Measurements from ENCODE around the gene EMX2. TPM values are rescaled to one million over a fixed set of nuclear protein-coding genes. Genes with fewer than 3 reads are reported as not detected.

EMX2 gene
- total RNA-seq, 2 donors from 2014 or later = 0.05 to 1.5 TPM

DNA sequence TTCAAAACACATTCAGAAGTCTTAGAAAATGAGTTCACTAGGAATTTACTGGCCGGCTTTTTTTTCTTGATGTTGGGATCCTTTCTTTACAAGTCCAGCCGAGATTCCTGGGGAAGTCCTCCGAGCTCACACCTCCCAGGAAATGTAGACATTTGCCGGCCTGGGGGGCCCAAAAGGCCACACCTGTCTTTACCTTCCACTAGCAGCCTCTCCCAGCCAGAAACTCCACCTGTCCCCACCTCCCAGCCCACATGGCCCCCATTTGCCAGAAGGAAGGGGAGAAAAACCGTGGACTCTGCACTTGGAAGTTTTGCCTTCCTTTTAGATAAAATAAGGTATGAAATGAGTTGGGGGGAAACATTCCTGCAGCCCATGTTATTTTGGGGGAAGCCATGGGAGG, 27.6 kb upstream of the EMX2 start:
- 49% methylated on average over 5 of the region's 5 CpGs for WGBS
- DNase-seq (ENCODE audit: low spot score) = no peak

DNA sequence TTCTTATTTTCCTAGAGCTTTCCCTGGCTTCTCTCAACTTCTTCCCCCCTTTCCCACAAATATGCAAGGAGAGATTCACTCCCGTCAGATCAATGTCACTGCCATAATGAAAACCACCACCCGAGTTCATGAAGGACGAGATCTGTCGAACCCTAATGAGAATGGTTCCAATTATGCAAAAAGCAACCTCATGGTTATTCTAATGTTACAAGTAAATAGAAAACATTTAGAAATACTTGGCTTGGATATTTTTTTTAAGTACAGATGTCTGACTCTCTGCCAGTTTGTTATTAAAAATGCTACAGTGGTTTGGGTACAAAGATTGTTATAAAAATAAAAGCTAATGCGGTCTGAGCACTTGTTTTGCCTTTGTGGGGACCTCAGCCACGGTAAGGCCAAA, 25.9 kb upstream of the EMX2 start:
- intact Hi-C loops (cut with DNase I) = no loop called here
- no peaks in the 10 kb centered on the region for H3K36me3 ChIP-seq
- no peak for DNase-seq (ENCODE audit: low spot score)
- 81% methylated on average over 6 of the region's 6 CpGs for WGBS
- no peaks in the 10 kb centered on the region for H3K27me3 ChIP-seq (replicated peaks; ENCODE audit: insufficient read depth)
- no peaks in the 10 kb centered on the region for H3K9me3 ChIP-seq
- no peak overlapping the region for H3K27ac ChIP-seq
- TF ChIP-seq POLR2AphosphoS5 (IDR thresholded peaks at IDR 0.05) (no peak), POLR2A (IDR thresholded peaks at IDR 0.05) (no peak)
- TF ChIP-seq, protein P1, sequence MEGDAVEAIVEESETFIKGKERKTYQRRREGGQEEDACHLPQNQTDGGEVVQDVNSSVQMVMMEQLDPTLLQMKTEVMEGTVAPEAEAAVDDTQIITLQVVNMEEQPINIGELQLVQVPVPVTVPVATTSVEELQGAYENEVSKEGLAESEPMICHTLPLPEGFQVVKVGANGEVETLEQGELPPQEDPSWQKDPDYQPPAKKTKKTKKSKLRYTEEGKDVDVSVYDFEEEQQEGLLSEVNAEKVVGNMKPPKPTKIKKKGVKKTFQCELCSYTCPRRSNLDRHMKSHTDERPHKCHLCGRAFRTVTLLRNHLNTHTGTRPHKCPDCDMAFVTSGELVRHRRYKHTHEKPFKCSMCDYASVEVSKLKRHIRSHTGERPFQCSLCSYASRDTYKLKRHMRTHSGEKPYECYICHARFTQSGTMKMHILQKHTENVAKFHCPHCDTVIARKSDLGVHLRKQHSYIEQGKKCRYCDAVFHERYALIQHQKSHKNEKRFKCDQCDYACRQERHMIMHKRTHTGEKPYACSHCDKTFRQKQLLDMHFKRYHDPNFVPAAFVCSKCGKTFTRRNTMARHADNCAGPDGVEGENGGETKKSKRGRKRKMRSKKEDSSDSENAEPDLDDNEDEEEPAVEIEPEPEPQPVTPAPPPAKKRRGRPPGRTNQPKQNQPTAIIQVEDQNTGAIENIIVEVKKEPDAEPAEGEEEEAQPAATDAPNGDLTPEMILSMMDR (IDR thresholded peaks at IDR 0.05) = no peak
- no peaks in the 10 kb centered on the region for H3K4me1 ChIP-seq (replicated peaks)
- no peak overlapping the region for H3K4me3 ChIP-seq

More for the DNA sequence above, 27.6 kb upstream of the EMX2 start:
- H3K27ac ChIP-seq = no peak overlapping the region
- no peaks in the 10 kb centered on the region for H3K36me3 ChIP-seq
- intact Hi-C loops (cut with DNase I) = no loop called here
- TF ChIP-seq POLR2A (IDR thresholded peaks at IDR 0.05) = no peak
- no peaks in the 10 kb centered on the region for H3K4me1 ChIP-seq (replicated peaks)
- no peak overlapping the region for H3K4me3 ChIP-seq
- no peaks in the 10 kb centered on the region for H3K27me3 ChIP-seq (replicated peaks; ENCODE audit: insufficient read depth)
- H3K9me3 ChIP-seq = no peaks in the 10 kb centered on the region

DNA sequence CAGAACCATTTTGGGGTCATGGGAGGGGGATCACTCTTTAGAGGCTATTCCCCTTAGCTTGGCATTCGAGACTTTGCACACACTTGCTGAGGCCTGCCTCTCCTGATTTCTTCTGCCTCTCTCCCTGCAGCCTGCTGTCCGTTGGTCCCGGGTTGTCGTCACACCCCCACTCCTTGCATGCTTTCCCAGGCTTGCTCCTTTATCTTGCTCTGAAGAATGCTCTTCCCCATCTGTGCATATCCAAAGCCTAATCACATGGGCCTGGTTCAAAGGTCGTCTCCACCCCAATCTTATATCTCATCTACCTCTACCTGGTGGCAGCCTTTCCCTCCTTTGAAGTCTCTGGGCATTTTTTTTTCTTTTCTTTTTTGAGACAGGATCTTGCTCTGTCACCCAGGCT, 24.3 kb upstream of the EMX2 start:
- intact Hi-C loops (cut with DNase I) = no loop called here
- DNase-seq (ENCODE audit: low spot score) = no peak
- no peak overlapping the region for H3K4me3 ChIP-seq
- H3K27ac ChIP-seq = no peak overlapping the region
- no peaks in the 10 kb centered on the region for H3K27me3 ChIP-seq (replicated peaks; ENCODE audit: insufficient read depth)
- no peaks in the 10 kb centered on the region for H3K9me3 ChIP-seq
- 49% methylated on average over 5 of the region's 5 CpGs for WGBS
- no peak for TF ChIP-seq POLR2A (IDR thresholded peaks at IDR 0.05)
- TF ChIP-seq POLR2AphosphoS5 (IDR thresholded peaks at IDR 0.05) = no peak
- TF ChIP-seq, protein P1 (IDR thresholded peaks at IDR 0.05) = no peak
- no peaks in the 10 kb centered on the region for H3K4me1 ChIP-seq (replicated peaks)
- no peaks in the 10 kb centered on the region for H3K36me3 ChIP-seq

DNA sequence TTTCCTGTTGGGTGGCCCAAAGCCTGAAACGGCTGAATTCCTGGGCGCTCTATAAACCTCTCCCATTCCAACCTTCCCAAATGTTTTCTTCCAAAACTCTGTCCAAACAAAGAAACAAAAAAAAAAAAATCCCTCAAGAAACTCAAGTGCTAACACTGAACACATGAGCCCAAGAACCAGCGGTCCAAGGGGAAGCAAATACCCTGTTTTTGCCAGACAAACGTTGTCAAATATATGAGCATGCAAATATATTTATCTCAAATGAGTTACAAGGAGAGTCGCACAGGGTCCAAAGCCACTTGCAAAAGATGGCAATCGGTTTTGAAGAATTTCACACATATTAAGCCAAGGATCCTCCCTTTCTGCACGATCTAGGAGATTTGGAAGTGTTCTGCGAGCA, 23.3 kb upstream of the EMX2 start:
- peaks cover 6% of the 10 kb centered on the region for H3K27me3 ChIP-seq (replicated peaks; ENCODE audit: insufficient read depth)
- no peak for DNase-seq (ENCODE audit: low spot score)
- H3K9me3 ChIP-seq = no peaks in the 10 kb centered on the region
- TF ChIP-seq, protein P1 (IDR thresholded peaks at IDR 0.05) = no peak
- no peak for TF ChIP-seq POLR2A (IDR thresholded peaks at IDR 0.05)
- no peak for TF ChIP-seq POLR2AphosphoS5 (IDR thresholded peaks at IDR 0.05)
- no peaks in the 10 kb centered on the region for H3K4me1 ChIP-seq (replicated peaks)
- 67% methylated on average over 8 of the region's 8 CpGs for WGBS
- intact Hi-C loops (cut with DNase I) = no loop called here
- H3K4me3 ChIP-seq = no peak overlapping the region
- H3K36me3 ChIP-seq = no peaks in the 10 kb centered on the region
- no peak overlapping the region for H3K27ac ChIP-seq

DNA sequence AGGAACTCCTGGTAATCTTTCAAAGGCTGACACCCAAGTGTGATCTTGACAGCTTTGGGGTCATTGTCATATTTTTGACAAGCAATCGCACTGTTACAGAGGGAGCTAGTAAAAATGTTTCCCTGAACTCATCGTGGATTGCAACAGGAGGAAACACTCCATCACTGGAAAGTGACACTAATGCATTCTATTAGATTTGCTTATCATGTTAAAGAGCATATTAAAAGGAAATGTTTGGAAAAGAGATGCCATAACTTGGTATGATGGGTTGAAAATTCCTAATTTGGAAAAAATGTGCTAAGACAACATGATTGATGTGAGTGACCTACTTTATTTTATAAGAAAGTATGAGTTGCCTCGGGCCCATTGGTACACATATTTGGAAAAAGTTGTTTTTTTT, 22.7 kb upstream of the EMX2 start:
- H3K36me3 ChIP-seq = no peaks in the 10 kb centered on the region
- WGBS = 18% methylated on average over 3 of the region's 3 CpGs
- no peaks in the 10 kb centered on the region for H3K4me1 ChIP-seq (replicated peaks)
- H3K4me3 ChIP-seq = no peak overlapping the region
- no peak for DNase-seq (ENCODE audit: low spot score)
- H3K9me3 ChIP-seq = no peaks in the 10 kb centered on the region
- intact Hi-C loops (cut with DNase I) = no loop called here
- TF ChIP-seq, protein P1 (IDR thresholded peaks at IDR 0.05) = no peak
- TF ChIP-seq POLR2A (IDR thresholded peaks at IDR 0.05) = no peak
- TF ChIP-seq POLR2AphosphoS5 (IDR thresholded peaks at IDR 0.05) = no peak
- no peak overlapping the region for H3K27ac ChIP-seq
- H3K27me3 ChIP-seq (replicated peaks; ENCODE audit: insufficient read depth) = peaks cover 6% of the 10 kb centered on the region

Data from prostate gland (tissue), 2 donors.